ENCODE measurements around the gene GUK1.

GRCh38 chr1:228120857-228121489 is 19.1 kb upstream of the GUK1 start:
- TF ChIP-seq NRF1 (IDR thresholded peaks at IDR 0.05; ENCODE audit: low read depth, low read length) (no peak), CTCF (IDR thresholded peaks at IDR 0.05; ENCODE audit: control extremely low read depth in 1 of 3, insufficient read depth in 1 of 3, low read depth in 1 of 3, low read length in 3 of 3) (no peak), ZNF274 (IDR thresholded peaks at IDR 0.05; ENCODE audit: borderline replicate concordance, extremely low read depth, low read length) (no peak), ATF3 (IDR thresholded peaks at IDR 0.05; ENCODE audit: insufficient read depth, low read depth, low read length) (no peak), EP300 (IDR thresholded peaks at IDR 0.05; ENCODE audit: borderline replicate concordance in 1 of 2, low read depth in 2 of 2, low read length in 2 of 2) (no peak), EZH2 (IDR thresholded peaks at IDR 0.05; ENCODE audit: low read depth, low read length, severe bottlenecking) (no peak), SUZ12 (IDR thresholded peaks at IDR 0.05; ENCODE audit: low read length) (no peak), EGR1 (IDR thresholded peaks at IDR 0.05; ENCODE audit: borderline replicate concordance, low read depth, low read length) (no peak), RAD21 (IDR thresholded peaks at IDR 0.05 in 1 of 2, conservative IDR thresholded peaks at IDR 0.05 in 1 of 2; ENCODE audit: low read depth in 2 of 2, low read length in 2 of 2) (no peak), GABPA (IDR thresholded peaks at IDR 0.05; ENCODE audit: borderline replicate concordance, insufficient read depth, low read length) (no peak), SIX5 (IDR thresholded peaks at IDR 0.05; ENCODE audit: low read depth, low read length) (no peak), SP1 (IDR thresholded peaks at IDR 0.05; ENCODE audit: low read depth, low read length) (no peak)
